ENCODE results near the gene TIMM44.
"Not testable (repeated sequence)": the region's sequence is repeated elsewhere in the genome, so short reads cannot be mapped to it uniquely, and the experiment has no call there.

The TIMM44 gene

DNA sequence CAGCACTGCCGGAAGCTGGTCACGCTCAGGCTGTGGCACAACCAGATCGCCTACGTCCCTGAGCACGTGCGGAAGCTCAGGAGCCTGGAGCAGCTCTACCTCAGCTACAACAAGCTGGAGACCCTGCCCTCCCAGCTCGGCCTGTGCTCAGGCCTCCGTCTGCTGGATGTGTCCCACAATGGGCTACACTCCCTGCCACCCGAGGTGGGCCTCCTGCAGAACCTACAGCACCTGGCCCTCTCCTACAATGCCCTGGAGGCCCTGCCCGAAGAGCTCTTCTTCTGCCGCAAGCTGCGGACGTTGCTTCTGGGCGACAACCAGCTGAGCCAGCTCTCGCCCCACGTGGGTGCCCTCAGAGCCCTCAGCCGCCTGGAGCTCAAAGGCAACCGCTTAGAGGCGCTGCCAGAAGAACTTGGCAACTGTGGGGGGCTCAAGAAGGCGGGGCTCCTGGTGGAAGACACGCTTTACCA is 43.0 kb downstream of the TIMM44 start:
- no peak for DNase-seq (ENCODE audit: low read depth)

DNA sequence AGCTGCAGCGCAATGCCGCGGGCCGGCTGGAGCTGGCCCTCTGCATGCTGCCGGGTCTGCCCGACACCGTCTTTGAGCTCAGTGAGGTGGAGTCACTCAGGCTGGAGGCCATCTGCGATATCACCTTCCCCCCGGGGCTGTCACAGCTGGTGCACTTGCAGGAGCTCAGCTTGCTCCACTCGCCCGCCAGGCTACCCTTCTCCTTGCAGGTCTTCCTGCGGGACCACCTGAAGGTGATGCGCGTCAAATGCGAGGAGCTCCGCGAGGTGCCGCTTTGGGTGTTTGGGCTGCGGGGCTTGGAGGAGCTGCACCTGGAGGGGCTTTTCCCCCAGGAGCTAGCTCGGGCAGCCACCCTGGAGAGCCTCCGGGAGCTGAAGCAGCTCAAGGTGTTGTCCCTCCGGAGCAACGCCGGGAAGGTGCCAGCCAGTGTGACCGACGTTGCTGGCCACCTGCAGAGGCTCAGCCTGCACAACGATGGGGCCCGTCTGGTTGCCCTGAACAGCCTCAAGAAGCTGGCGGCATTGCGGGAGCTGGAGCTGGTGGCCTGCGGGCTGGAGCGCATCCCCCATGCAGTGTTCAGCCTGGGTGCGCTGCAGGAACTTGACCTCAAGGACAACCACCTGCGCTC is 43.6 kb downstream of the TIMM44 start:
- no peak for DNase-seq (ENCODE audit: low read depth)

DNA sequence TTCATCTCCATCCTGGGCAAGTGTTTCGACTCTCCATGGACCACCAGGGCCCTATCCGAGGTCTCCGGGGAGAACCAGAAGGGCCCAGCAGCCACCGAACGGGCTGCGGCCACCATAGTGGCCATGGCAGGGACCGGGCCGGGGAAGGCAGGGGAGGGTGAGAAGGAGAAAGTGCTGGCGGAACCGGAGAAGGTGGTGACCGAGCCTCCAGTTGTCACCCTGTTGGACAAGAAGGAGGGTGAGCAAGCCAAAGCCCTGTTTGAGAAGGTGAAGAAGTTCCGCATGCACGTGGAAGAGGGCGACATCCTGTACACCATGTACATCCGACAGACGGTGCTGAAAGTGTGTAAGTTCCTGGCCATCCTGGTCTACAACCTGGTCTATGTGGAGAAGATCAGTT is 44.5 kb downstream of the TIMM44 start:
- no peak for DNase-seq (ENCODE audit: low read depth)

DNA sequence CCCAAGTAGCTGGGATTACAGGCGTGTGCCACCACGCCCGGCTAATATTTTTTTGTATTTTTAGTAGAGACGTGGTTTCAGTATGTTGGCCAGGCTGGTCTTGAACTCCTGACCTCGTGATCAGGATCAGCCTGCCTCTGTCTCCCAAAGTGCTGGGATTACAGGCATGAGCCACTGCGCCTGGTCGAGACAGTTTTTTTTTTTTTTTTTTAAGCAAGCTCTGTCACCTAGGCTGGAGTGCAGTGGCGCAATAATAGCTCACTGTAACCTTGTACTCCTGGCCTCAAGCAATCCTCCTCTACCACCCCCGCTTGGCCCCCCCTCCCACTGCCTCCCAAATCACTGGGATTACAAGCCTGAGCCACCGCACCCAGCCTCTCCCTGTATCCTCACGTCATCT is 46.2 kb downstream of the TIMM44 start:
- no peak for DNase-seq (ENCODE audit: low read depth)

DNA sequence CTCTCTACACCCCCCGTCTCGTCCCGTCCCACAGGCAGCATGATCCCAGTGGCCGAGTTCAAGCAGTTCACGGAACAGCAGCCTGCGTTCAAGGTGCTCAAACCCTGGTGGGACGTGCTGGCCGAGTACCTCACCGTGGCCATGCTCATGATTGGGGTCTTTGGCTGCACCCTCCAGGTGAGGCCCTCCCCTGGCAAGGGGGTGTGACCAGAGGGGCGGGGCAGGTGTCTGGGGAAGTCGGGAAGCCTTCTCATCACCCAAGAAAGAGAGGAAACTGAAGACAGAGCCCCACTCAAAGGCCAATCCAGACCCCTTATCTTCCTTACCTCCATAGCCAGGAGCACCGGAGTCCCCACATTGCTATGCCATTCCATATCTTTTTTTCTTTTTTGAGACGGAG is 47.9 kb downstream of the TIMM44 start:
- DNase-seq (ENCODE audit: low read depth): no peak

DNA sequence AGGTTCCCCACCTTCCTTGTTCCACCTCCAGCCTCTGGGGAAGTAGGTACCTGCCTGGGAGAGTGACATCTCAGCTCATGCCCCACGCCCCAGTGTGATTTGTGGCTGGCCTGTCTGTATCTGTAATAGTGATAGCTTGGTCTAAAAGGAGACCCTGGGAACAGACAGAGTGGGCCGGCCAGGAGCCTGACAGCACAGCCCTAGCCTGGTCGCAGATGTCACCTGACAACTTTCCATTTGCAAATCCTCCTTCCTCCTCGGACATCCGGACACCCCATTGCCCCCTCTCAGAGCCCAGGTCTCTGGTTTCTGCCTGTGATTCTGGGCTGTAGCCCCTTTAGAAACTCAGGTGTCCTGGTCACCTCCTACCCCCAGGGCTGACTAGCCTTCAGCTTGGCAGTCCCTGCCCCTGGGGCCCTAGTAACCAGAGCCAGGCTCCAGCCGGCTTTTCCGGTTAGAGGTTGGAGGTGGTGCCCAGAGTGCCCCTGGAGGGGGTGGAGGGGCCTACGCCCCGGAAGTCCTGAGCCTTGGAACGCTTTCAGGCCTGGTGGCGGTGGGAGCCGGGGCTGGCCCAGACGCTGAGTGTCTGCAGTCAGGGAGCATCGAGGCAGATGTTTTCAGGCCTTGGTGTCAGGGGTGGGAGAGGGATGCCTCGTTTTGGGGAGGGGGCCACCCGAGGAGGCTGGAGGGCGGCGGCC is 48.7 kb downstream of the TIMM44 start:
- DNase-seq (ENCODE audit: low read depth): no peak

DNA sequence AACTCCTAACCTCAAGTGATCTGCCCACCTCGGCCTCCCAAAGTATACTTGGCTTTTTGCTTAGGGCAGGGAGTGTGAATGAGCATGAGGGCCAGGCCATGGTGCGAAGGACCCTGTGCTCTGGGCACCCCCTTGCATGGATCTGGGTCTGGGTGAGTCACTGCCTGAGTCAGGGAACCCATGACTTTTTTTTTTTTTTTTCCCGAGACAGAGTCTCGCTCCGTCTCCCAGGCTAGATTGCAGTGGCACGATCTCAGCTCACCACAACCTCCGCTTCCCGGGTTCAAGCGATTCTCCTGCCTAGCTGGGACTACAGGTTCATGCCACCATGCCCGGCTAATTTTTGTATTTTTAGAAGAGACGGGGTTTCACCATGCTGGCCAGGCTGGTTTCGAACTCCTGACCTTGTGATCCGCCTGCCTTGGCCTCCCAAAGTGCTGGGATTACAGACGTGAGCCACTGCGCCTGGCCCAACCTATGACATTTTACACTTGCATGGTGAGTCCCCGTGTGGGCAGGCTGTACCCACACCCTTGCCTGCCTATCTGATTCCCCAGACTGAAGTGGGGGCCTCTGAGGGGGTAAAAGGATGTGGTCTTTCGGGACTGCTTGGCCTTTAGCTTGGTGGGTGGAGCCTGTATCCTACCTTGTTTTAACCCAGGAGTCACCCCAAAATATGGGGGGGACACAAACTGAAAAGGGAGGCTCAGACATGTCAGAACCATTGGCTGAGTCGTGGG is 49.9 kb downstream of the TIMM44 start:
- not testable (repeated sequence) for DNase-seq (ENCODE audit: low read depth)

DNA sequence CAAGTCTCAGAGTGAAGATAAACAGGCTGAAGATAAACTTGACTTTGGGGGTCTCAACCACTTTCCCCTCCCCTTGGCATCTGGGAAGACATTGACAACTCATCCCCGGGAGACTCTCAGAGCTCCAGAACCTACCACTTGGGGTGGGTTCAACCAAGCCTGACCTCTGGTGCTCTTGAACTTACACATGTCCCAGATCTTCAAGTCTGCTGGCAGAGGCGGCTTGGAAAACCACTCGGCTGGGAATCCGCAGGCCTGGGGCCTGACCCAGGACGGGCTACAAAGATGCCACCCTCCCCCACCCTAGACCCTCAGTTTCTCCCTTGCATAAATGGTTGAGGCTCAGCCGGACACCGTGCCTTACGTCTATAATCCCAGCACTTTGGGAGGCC is 54.6 kb downstream of the TIMM44 start:
- DNase-seq (ENCODE audit: low read depth): no peak

DNA sequence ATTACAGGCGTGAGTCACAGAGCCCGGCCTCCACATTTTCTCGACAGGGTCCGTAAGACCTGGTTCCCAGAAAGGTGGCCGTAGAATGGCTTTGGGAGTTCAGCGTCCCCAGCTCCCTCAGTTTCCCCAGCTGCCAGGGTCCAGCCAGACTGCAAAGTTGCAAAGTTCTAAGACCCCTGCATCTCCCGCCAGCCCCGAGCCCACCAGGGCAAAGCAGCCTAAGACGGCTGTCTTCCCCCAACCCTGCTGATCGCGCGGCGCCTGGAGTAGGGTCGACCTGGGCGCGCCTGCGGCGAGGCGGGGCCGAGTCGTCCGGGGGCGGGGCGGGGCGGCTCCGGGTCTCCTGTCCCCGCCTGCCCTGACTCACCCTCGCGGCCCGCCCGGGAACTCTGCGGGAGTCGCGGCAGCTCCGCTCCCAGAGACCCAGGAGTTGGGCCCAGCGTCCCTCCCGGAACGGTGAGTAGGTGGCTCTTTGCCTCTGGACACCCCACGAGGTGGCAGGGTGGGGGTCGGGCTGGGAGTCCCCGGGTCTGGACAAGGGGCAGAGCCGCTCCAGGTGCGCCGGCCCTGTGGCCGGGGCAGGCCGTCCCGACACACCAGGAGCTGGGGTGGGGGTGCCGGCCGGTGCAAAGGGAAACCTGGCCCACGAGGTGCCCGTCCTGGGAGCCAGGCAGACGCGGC is 55.2 kb downstream of the TIMM44 start, which contains the start of gene LRRC8E:
Gene LRRC8E (plus strand): TSS at position 366 of the 681 bp plus-strand sequence. CDS start 7,094 bp downstream, outside the sequence.
- no peak for DNase-seq (ENCODE audit: low read depth)

DNA sequence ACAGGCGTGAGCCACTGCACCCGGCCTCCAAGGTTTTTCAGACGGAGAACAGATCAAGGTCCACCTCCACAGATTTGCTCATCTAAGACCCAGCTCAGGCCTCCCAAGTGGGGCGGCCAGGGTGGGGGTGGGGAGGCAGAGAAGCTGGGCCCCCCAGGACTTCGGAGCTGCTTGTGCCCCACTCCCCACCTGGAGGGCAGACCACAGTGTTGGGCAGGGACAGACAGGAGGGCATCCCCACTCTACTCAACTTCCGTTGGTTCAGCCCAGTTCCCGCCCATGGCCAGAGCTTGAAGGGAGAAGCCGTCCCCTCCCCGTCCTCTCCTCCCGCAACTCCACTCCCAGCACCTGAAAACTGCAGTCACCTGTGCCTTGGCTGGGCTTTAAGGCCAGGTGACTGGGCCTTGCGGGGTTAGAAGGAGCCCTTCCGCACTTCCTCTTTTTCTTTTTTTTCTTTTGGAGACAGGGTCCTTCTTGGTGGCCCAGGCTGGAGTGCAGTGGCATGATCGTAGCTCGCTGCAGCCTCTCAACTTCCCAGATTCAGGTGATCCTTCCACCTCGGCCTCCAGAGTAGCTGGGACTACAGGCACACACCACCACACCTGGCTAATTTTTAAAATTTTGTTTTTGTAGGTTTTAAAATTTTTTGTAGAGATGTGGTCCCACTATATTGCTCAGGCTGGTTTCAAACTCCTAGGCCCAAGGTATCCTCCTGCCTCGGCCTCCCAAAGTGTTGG is 55.9 kb downstream of the TIMM44 start:
- no peak for DNase-seq (ENCODE audit: low read depth)

DNA sequence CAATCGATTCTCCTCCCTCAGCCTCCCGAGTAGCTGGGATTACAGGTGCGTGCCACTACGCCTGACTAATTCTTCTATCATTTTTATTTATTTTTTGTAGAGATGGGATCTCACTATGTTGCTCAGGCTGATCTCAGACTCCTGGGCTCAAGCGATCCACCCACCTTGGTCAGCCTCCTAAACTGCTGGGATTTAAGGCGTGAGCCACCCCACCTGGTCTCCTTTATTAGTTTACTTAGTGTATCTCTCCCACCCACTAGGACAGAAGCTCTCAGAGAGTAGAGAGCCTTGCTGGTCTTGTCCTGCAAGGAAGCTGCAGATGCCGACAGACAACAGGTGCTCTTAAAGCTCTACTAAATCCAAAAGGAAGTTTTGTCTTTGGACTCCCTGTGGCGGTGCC is 57.6 kb downstream of the TIMM44 start:
- DNase-seq (ENCODE audit: low read depth): no peak

DNA sequence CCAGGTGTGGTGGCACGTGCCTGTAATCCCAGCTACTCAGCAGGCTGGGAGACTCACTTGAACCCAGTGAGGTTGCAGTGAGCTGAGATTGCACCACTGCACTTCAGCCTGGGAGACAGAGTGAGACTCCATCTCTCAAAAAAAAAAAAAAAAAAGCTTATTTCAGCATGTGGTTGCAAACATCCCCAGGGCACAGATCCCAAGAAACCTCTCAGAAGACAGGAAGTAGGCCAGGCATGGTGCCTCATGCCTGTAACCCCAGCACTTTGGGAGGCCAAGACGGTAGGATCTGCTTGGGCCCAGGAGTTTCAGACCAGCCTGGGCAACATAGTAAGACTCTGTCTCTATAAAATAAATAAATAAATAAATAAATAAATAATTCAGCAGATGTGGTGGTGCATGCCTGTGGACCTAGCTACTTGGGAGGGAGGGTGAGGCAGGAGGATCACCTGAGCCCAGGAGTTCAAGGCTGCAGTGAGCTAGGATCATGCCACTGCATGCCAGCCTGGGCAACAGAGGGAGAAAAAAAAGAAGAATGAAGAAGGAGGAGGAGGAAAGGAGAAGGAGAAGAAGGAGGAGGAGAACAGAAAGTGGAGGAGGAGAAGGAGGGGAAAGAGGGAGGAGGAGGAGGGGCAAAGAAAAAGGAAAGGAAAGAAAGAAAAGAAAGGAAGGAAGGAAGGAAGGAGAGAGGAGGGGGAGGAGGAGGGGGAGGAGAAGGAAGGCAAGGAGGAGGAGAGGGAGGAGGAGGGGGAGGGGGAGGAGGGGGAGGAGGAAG is 59.5 kb downstream of the TIMM44 start:
- DNase-seq (ENCODE audit: low read depth): no peak

DNA sequence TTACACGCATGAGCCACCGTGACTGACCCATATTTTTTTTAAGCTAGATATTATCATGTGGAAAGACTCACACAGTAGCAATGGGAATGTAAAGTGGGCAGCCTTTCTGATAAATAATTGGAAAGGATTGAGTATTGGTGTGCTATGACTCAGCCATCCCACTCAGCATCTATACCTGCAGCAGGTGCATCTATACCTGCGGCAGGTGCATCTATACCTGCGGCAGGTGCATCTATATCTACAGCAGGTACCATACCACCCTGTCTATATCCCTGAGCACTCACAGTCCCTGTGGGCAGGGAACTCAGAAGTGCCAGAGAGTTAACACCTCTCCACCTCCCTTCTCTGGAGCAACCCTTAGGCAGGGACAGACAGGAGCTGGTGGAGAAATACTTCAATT is 60.4 kb downstream of the TIMM44 start:
- DNase-seq (ENCODE audit: low read depth): no peak

DNA sequence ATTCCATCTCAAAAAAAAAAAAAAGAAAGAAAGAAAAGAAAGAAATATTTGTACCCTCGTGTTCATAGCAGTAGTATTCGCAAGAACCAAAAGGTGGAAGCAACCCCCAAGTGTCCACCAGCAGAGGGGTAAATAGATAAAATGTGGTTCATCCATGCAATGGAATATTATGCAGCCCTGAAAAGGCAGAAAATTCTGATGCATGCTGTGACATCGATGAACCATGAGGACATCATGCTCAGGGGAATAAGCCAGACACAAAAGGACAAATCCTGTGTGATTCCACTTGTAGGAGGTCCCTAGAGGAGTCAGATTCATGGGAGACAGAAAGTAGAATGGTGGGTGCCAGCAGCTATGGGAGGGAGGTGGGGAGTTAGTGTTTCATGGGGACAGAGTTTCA is 61.6 kb downstream of the TIMM44 start:
- DNase-seq (ENCODE audit: low read depth): no peak

DNA sequence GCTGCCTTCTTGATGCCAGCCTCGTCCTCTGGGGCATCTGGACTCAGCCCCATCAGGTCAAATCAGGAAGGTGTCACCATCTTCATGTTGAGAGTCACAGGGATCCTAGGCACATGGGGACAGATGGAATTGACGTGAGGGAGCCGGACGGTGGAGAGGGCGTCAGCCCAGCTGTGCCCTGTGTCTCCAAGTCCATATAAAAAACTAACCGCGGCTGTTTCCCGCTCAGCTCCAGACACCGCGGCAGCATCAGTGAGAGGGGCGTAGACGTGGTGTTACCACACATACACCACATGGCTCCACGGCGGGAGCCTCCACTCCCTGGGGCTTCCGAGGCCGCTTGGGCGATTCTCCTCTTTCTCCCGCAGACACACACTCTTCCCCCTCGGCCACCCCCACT is 63.6 kb downstream of the TIMM44 start:
- no peak for DNase-seq (ENCODE audit: low read depth)

DNA sequence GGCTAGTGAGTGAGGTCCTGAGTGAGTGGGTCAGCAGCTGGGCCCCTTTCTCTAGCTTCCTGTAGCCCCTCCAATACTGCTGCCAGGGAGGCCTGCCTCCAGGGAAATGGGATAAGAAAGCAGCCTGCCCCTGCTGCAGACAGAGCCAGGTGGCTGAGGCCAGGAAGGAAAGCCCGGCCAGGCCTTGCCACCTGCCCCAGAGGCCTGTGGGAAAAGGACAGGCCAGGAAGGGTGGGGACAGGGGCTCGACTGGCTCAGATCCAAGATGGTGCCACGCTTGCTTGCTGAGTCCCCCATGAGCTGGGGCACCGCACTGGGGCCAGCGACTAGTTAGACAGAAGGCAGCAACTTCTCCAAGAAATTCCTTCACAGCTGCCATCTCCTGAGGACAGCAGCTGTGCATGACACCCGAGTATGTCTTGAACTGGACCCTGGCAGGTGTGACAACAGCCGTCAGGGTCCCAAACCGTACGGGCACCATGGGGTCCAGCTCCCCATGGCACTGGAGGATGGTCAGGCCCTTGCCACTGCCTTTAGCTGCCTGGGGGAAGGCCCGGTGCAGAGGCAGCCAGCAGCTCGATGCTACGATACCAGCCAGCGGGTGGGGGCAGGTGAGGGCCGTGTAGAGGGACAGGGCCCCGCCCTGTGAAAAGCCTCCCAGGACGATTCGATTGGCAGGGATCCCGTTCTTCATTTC is 64.2 kb downstream of the TIMM44 start:
- DNase-seq (ENCODE audit: low read depth): no peak

DNA sequence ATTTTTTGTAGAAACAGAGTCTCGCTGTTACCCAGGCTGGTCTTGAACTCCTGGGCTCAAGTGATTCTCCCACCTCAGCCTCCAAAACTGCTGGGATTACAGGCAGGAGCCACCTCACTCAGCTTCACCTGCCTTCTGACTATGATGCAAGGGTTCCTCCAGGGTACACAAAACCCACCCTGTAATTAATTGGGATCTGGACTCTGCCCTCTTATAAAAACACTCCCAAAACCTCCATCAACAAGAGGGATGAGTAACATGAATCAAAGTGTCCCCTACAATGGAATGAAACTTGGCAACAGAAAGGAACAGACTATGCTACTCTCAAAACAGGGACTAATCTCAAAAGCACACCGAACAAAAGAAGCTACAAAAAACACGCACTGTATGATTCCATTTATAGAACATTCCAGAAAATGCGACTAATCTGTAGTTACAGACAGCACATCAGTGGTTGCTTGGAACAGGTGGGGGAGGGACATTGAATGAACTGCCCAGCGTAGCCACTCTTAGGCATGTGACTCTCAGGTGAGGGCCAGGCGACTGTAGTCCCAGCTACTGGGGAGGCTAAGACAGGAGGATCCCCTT is 66.1 kb downstream of the TIMM44 start:
- no peak for DNase-seq (ENCODE audit: low read depth)

Measured in stimulated activated CD8-positive, alpha-beta memory T cell treated with anti-CD3 and anti-CD28 coated beads, Interleukin-15, amount 100 ng/mL, for 1 hour (primary cell).